Central memory CD8-positive, alpha-beta T cell (primary cell): Measurements from ENCODE around the gene ALK.

Source experiments
- ATAC-seq: fragments of 150-1000 bp; cut with Tn5 transposase; replicated peaks from 2 replicates; pipeline ENCODE4 v1.10.0; 2022; ENCODE audit warnings: mild to moderate bottlenecking, moderate FRiP score, moderate number of reproducible peaks; ENCODE audit not compliant: poor library complexity, severe bottlenecking; ENCODE audit errors: extremely low read depth
- DNase-seq, 2 donors: peaks; one replicate each; pipeline ENCODE4 v3.0.0; 2021; ENCODE audit warnings: low spot score in 2 of 2
- H3K27ac Mint-ChIP-seq: one replicate; pipeline ENCODE4 v1.8.0; 2022; ENCODE audit warnings: low read depth, mild to moderate bottlenecking, moderate library complexity, mixed read lengths
- H3K27me3 Mint-ChIP-seq: one replicate; pipeline ENCODE4 v1.8.0; 2022; ENCODE audit warnings: mixed read lengths
- H3K36me3 Mint-ChIP-seq: one replicate; pipeline ENCODE4 v1.8.0; 2022; ENCODE audit warnings: mild to moderate bottlenecking, moderate library complexity, mixed read lengths; ENCODE audit not compliant: insufficient read depth
- H3K4me1 Mint-ChIP-seq: one replicate; pipeline ENCODE4 v1.8.0; 2022; ENCODE audit warnings: mixed read lengths
- H3K4me3 Mint-ChIP-seq: one replicate; pipeline ENCODE4 v1.8.0; 2022; ENCODE audit warnings: mild to moderate bottlenecking, moderate library complexity, mixed read lengths
- H3K9me3 Mint-ChIP-seq: one replicate; pipeline ENCODE4 v1.8.0; 2022; ENCODE audit warnings: mixed read lengths

The ALK gene

GRCh38 chr2:29614295-29614830 lies 307.0 kb downstream of the ALK start:
- H3K4me3 Mint-ChIP-seq: no peak overlapping the region
- peaks cover 68% of the 10 kb centered on the region for H3K27me3 Mint-ChIP-seq

GRCh38 chr2:29613792-29614266 lies 307.6 kb downstream of the ALK start:
- ATAC-seq (no peak), DNase-seq (no peak)
- H3K4me3 Mint-ChIP-seq: no peak overlapping the region
- H3K36me3 Mint-ChIP-seq: peaks cover 3% of the 10 kb centered on the region
- H3K27me3 Mint-ChIP-seq: peaks cover 70% of the 10 kb centered on the region
- no peaks in the 10 kb centered on the region for H3K9me3 Mint-ChIP-seq
- H3K4me1 Mint-ChIP-seq: no peaks in the 10 kb centered on the region
- H3K27ac Mint-ChIP-seq: no peak overlapping the region

More at GRCh38 chr2:29614295-29614830, 307.0 kb downstream of the ALK start:
- Mint-ChIP-seq H3K9me3 (no peaks in the 10 kb centered on the region), H3K27ac (no peak overlapping the region), H3K36me3 (peaks cover 3% of the 10 kb centered on the region), H3K4me1 (no peaks in the 10 kb centered on the region)
- DNase-seq: no peak
- ATAC-seq: no peak

- Mint-ChIP-seq H3K27ac (no peak overlapping the region), H3K4me3 (no peak overlapping the region), H3K36me3 (peaks cover 3% of the 10 kb centered on the region), H3K4me1 (no peaks in the 10 kb centered on the region), H3K9me3 (no peaks in the 10 kb centered on the region), H3K27me3 (peaks cover 64% of the 10 kb centered on the region)
- ATAC-seq (no peak), DNase-seq (no peak)
These were observed 308.3 kb downstream of the ALK start for GRCh38 chr2:29613067-29613466.

- H3K9me3 Mint-ChIP-seq: no peaks in the 10 kb centered on the region
- no peak overlapping the region for H3K27ac Mint-ChIP-seq
- peaks cover 3% of the 10 kb centered on the region for H3K36me3 Mint-ChIP-seq
- no peak for DNase-seq
- no peak for ATAC-seq
- no peak overlapping the region for H3K4me3 Mint-ChIP-seq
- H3K4me1 Mint-ChIP-seq: no peaks in the 10 kb centered on the region
- peaks cover 62% of the 10 kb centered on the region for H3K27me3 Mint-ChIP-seq
These were observed 308.8 kb downstream of the ALK start for GRCh38 chr2:29612568-29612967.

- DNase-seq: no peak
- Mint-ChIP-seq H3K27ac (no peak overlapping the region), H3K9me3 (no peaks in the 10 kb centered on the region), H3K4me3 (no peak overlapping the region), H3K4me1 (no peaks in the 10 kb centered on the region), H3K36me3 (peaks cover 3% of the 10 kb centered on the region), H3K27me3 (peaks cover 62% of the 10 kb centered on the region)
- ATAC-seq: no peak
These were observed 309.5 kb downstream of the ALK start for GRCh38 chr2:29611850-29612249.

GRCh38 chr2:29611261-29611660 lies 310.1 kb downstream of the ALK start:
- no peaks in the 10 kb centered on the region for H3K4me1 Mint-ChIP-seq
- H3K36me3 Mint-ChIP-seq: peaks cover 3% of the 10 kb centered on the region
- no peak overlapping the region for H3K4me3 Mint-ChIP-seq
- ATAC-seq (no peak), DNase-seq (no peak)
- H3K27ac Mint-ChIP-seq: no peak overlapping the region
- H3K9me3 Mint-ChIP-seq: no peaks in the 10 kb centered on the region
- H3K27me3 Mint-ChIP-seq: peaks cover 59% of the 10 kb centered on the region

GRCh38 chr2:29610569-29610968 lies 310.8 kb downstream of the ALK start:
- ATAC-seq (no peak), DNase-seq (no peak)
- Mint-ChIP-seq H3K27me3 (peaks cover 52% of the 10 kb centered on the region), H3K4me3 (no peak overlapping the region), H3K27ac (no peak overlapping the region), H3K9me3 (no peaks in the 10 kb centered on the region), H3K36me3 (peaks cover 3% of the 10 kb centered on the region), H3K4me1 (no peaks in the 10 kb centered on the region)

- H3K36me3 Mint-ChIP-seq: no peaks in the 10 kb centered on the region
- H3K4me3 Mint-ChIP-seq: no peak overlapping the region
- no peaks in the 10 kb centered on the region for H3K4me1 Mint-ChIP-seq
- no peak overlapping the region for H3K27ac Mint-ChIP-seq
- H3K27me3 Mint-ChIP-seq: peaks cover 17% of the 10 kb centered on the region
- no peaks in the 10 kb centered on the region for H3K9me3 Mint-ChIP-seq
- ATAC-seq: no peak
- DNase-seq: no peak
These were observed 314.4 kb downstream of the ALK start for GRCh38 chr2:29607038-29607420.

GRCh38 chr2:29606104-29607037 lies 315.0 kb downstream of the ALK start:
- ATAC-seq (no peak), DNase-seq (no peak)
- Mint-ChIP-seq H3K36me3 (no peaks in the 10 kb centered on the region), H3K27me3 (peaks cover 10% of the 10 kb centered on the region), H3K4me1 (no peaks in the 10 kb centered on the region), H3K27ac (no peak overlapping the region), H3K4me3 (no peak overlapping the region), H3K9me3 (no peaks in the 10 kb centered on the region)

GRCh38 chr2:29603341-29603740 lies 318.0 kb downstream of the ALK start:
- DNase-seq (no peak), ATAC-seq (no peak)
- H3K4me1 Mint-ChIP-seq: no peaks in the 10 kb centered on the region
- H3K36me3 Mint-ChIP-seq: no peaks in the 10 kb centered on the region
- H3K27me3 Mint-ChIP-seq: no peaks in the 10 kb centered on the region
- H3K27ac Mint-ChIP-seq: no peak overlapping the region
- H3K9me3 Mint-ChIP-seq: no peaks in the 10 kb centered on the region
- H3K4me3 Mint-ChIP-seq: no peak overlapping the region

GRCh38 chr2:29601872-29602271 lies 319.5 kb downstream of the ALK start:
- ATAC-seq (no peak), DNase-seq (no peak)

GRCh38 chr2:29601321-29601720 lies 320.1 kb downstream of the ALK start:
- Mint-ChIP-seq H3K9me3 (no peaks in the 10 kb centered on the region), H3K4me3 (no peak overlapping the region), H3K27ac (no peak overlapping the region), H3K27me3 (peaks cover 9% of the 10 kb centered on the region), H3K36me3 (no peaks in the 10 kb centered on the region), H3K4me1 (no peaks in the 10 kb centered on the region)
- DNase-seq (no peak), ATAC-seq (no peak)

More at GRCh38 chr2:29601872-29602271, 319.5 kb downstream of the ALK start:
- H3K27me3 Mint-ChIP-seq: peaks cover 9% of the 10 kb centered on the region
- H3K27ac Mint-ChIP-seq: no peak overlapping the region
- H3K36me3 Mint-ChIP-seq: no peaks in the 10 kb centered on the region
- no peaks in the 10 kb centered on the region for H3K4me1 Mint-ChIP-seq
- H3K9me3 Mint-ChIP-seq: no peaks in the 10 kb centered on the region
- no peak overlapping the region for H3K4me3 Mint-ChIP-seq

- ATAC-seq: no peak
- no peak for DNase-seq
- Mint-ChIP-seq H3K27ac (no peak overlapping the region), H3K4me1 (no peaks in the 10 kb centered on the region), H3K36me3 (no peaks in the 10 kb centered on the region), H3K9me3 (no peaks in the 10 kb centered on the region), H3K27me3 (peaks cover 9% of the 10 kb centered on the region), H3K4me3 (no peak overlapping the region)
These were observed 321.4 kb downstream of the ALK start for GRCh38 chr2:29599946-29600345.
